Parathyroid adenoma (tissue), 2 donors: ENCODE results near the gene ICE1.

Experiments used
- H2AFZ ChIP-seq: fragments of 300-600 bp; sonication (generic); one replicate; pipeline ENCODE4 v1.7.0; 2017; ENCODE audit warnings: antibody characterized with exemption, mild to moderate bottlenecking
- H3K27ac ChIP-seq: fragments of 300-600 bp; sonication (generic); one replicate; pipeline ENCODE4 v1.7.0; 2017
- H3K27me3 ChIP-seq: fragments of 300-600 bp; sonication (generic); one replicate; pipeline ENCODE4 v1.7.0; 2017; ENCODE audit warnings: low read length; ENCODE audit not compliant: control insufficient read depth, insufficient read depth
- H3K36me3 ChIP-seq: fragments of 300-600 bp; sonication (generic); one replicate; pipeline ENCODE4 v1.7.0; 2017; ENCODE audit warnings: low read length; ENCODE audit not compliant: control insufficient read depth, insufficient read depth
- H3K4me1 ChIP-seq: fragments of 300-600 bp; sonication (generic); one replicate; pipeline ENCODE4 v1.7.0; 2017; ENCODE audit warnings: control low read depth
- H3K4me2 ChIP-seq: fragments of 300-600 bp; sonication (generic); one replicate; pipeline ENCODE4 v1.7.0; 2017; ENCODE audit warnings: low read length
- H3K4me3 ChIP-seq: fragments of 300-600 bp; sonication (generic); one replicate; pipeline ENCODE4 v1.7.0; 2017; ENCODE audit warnings: low read depth, low read length
- H3K79me2 ChIP-seq: fragments of 300-600 bp; sonication (generic); one replicate; pipeline ENCODE4 v1.7.0; 2017; ENCODE audit warnings: control low read depth
- H3K9ac ChIP-seq: fragments of 300-600 bp; sonication (generic); one replicate; pipeline ENCODE4 v1.7.0; 2017; ENCODE audit warnings: mild to moderate bottlenecking
- H3K9me3 ChIP-seq: fragments of 300-600 bp; sonication (generic); one replicate; pipeline ENCODE4 v1.7.0; 2017; ENCODE audit warnings: low read length; ENCODE audit not compliant: control insufficient read depth
- TF ChIP-seq, protein P1 (sequence below): fragments of 300-600 bp; sonication (generic); IDR thresholded peaks from one replicate; pipeline ENCODE4 v1.7.0; 2017; ENCODE audit warnings: antibody characterized with exemption, mild to moderate bottlenecking
- donor health status: primary hyperparathyroidism.

ICE1 gene

GRCh38 chr5:5421961-5422818, at the start of gene ICE1:
Gene ICE1 (plus strand): TSS chr5:5422677. CDS start chr5:5422916, 239 bp downstream.
- Histone ChIP-seq H3K9ac (peak within 1 kb of the TSS; percentile 32), H3K9me3 (no peaks in the 10 kb centered on the region), H3K36me3 (no peaks in the 10 kb centered on the region), H3K4me3 (peak within 1 kb of the TSS; percentile 69), H2AFZ (peak within 1 kb of the TSS; percentile 98), H3K79me2 (peaks cover 45% of the 10 kb centered on the region), H3K4me2 (peak within 1 kb of the TSS; percentile 91), H3K4me1 (peaks cover 30% of the 10 kb centered on the region), H3K27me3 (no peaks in the 10 kb centered on the region), H3K27ac (peak within 1 kb of the TSS; percentile 99)
- TF ChIP-seq, protein P1, sequence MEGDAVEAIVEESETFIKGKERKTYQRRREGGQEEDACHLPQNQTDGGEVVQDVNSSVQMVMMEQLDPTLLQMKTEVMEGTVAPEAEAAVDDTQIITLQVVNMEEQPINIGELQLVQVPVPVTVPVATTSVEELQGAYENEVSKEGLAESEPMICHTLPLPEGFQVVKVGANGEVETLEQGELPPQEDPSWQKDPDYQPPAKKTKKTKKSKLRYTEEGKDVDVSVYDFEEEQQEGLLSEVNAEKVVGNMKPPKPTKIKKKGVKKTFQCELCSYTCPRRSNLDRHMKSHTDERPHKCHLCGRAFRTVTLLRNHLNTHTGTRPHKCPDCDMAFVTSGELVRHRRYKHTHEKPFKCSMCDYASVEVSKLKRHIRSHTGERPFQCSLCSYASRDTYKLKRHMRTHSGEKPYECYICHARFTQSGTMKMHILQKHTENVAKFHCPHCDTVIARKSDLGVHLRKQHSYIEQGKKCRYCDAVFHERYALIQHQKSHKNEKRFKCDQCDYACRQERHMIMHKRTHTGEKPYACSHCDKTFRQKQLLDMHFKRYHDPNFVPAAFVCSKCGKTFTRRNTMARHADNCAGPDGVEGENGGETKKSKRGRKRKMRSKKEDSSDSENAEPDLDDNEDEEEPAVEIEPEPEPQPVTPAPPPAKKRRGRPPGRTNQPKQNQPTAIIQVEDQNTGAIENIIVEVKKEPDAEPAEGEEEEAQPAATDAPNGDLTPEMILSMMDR = peak; percentile 7

DNA sequence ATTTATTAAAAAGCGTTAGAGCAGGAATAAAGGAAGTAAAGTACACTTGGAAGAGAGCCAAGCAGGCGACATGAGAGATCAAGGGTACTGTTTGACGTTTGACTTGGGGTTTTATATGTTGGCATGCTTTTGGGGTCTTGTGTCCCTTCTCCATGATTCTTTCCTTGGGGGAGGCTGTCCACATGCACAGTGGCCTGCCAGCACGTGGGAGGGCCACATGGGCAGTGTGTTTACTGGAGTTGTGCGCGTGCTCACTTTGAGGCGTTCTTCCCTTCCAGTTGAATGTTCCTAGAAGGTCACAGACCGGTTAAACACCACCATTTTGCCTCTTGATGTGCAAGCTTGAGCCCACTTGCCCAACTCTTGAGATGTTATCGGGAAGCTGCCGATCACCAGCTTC, 49.5 kb upstream of the ICE1 start:
- no peak overlapping the region for H2AFZ ChIP-seq
- H3K4me1 ChIP-seq = no peaks in the 10 kb centered on the region
- no peak overlapping the region for H3K9ac ChIP-seq
- no peaks in the 10 kb centered on the region for H3K36me3 ChIP-seq
- H3K79me2 ChIP-seq = no peaks in the 10 kb centered on the region
- H3K4me3 ChIP-seq = no peak overlapping the region
- H3K27me3 ChIP-seq = no peaks in the 10 kb centered on the region
- no peaks in the 10 kb centered on the region for H3K9me3 ChIP-seq
- TF ChIP-seq, protein P1 = no peak
- H3K27ac ChIP-seq = no peak overlapping the region
- H3K4me2 ChIP-seq = no peak overlapping the region

GRCh38 chr5:5373351-5373989, 49.0 kb upstream of the ICE1 start:
- Histone ChIP-seq H3K4me2 (no peak overlapping the region), H3K4me1 (no peaks in the 10 kb centered on the region), H3K27ac (no peak overlapping the region)

DNA sequence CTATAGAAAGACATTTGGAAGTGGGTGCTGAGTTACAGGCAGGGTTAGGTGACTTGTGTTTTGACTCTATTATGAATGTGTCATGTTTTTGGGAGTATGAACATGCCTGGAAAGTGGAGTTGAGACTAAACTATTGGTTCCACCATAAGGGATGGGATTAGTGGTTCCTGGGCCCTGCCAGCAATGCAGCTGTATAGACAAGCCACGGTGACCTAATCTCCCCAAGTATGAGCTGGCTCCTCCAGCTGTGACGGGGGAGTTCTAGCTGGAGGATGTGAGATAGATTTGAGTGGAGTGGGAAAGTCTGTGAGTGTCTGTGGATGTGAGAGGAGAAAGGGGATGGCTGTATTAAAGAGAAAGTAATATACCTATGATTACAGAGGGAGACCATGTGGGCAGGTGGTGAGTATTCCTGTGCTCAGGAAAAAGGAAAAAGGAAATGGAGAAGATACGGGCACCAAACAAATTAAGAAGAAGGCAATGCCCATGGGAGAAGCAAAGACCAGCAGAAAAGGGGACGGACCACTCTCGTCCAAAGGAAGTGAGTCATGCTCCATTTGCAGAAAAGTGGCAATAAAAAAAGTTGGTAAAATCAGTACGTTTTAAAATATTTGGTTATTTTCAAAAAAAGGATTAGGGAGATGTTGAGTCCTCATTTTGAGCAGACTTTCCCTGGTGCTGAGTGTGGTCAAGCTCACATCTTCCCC, 48.3 kb upstream of the ICE1 start:
- H3K9me3 ChIP-seq = no peaks in the 10 kb centered on the region
- TF ChIP-seq, protein P1 = no peak
- H3K27ac ChIP-seq = no peak overlapping the region
- no peak overlapping the region for H3K9ac ChIP-seq
- H3K4me3 ChIP-seq = no peak overlapping the region
- no peaks in the 10 kb centered on the region for H3K79me2 ChIP-seq
- H3K4me2 ChIP-seq = no peak overlapping the region
- no peak overlapping the region for H2AFZ ChIP-seq
- H3K4me1 ChIP-seq = no peaks in the 10 kb centered on the region
- H3K27me3 ChIP-seq = no peaks in the 10 kb centered on the region
- no peaks in the 10 kb centered on the region for H3K36me3 ChIP-seq

More at GRCh38 chr5:5373351-5373989, 49.0 kb upstream of the ICE1 start:
- no peaks in the 10 kb centered on the region for H3K36me3 ChIP-seq
- H3K27me3 ChIP-seq = no peaks in the 10 kb centered on the region
- no peak overlapping the region for H2AFZ ChIP-seq
- H3K79me2 ChIP-seq = no peaks in the 10 kb centered on the region
- no peak overlapping the region for H3K4me3 ChIP-seq
- TF ChIP-seq, protein P1 = no peak
- H3K9ac ChIP-seq = no peak overlapping the region
- H3K9me3 ChIP-seq = no peaks in the 10 kb centered on the region
